Neural progenitor cell (in vitro differentiated cells): ENCODE data around the gene GLI1.

Experiments used
- EZH2 ChIP-seq: fragments of 200-600 bp; sonication (generic); IDR thresholded peaks from 2 replicates; pipeline ENCODE4 v1.6.1; 2017; ENCODE audit warnings: antibody characterized with exemption, mild to moderate bottlenecking, moderate library complexity
- EZH2phosphoT487 ChIP-seq: fragments of 200-600 bp; sonication (generic); IDR thresholded peaks from 2 replicates; pipeline ENCODE4 v1.6.1; 2017; ENCODE audit warnings: antibody characterized with exemption
- TF ChIP-seq, protein P1 (sequence below): fragments of 200-600 bp; sonication (generic); IDR thresholded peaks from 2 replicates; pipeline ENCODE4 v1.5.1; 2017; ENCODE audit warnings: antibody characterized with exemption, mild to moderate bottlenecking

DNA sequence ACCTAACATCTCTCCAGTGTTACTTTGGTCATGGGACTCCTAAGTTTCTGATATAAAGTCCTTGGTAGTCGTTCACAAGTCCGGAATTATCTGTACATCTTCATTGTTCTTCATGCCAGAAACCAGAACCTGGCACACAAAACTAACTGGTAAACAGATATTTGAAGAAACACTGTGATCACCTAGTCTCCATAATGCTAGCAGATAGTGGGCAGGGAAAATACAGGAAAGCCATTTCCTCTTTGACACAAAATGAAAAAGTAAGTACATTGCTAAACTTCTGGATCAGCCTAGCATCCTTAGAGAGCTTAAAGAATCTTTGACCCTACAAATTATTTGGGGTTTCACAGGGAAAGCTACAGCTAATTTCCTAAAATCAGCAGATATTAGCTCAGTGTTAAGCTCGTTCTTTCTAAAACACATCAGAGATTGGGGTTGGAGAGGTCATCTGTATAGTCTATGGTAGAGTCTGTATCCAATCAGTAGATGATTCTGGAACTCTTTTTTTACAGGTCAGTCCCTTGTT lies 55.9 kb downstream of the GLI1 start:
- TF ChIP-seq EZH2 (no peak), EZH2phosphoT487 (no peak)
- TF ChIP-seq, protein P1, sequence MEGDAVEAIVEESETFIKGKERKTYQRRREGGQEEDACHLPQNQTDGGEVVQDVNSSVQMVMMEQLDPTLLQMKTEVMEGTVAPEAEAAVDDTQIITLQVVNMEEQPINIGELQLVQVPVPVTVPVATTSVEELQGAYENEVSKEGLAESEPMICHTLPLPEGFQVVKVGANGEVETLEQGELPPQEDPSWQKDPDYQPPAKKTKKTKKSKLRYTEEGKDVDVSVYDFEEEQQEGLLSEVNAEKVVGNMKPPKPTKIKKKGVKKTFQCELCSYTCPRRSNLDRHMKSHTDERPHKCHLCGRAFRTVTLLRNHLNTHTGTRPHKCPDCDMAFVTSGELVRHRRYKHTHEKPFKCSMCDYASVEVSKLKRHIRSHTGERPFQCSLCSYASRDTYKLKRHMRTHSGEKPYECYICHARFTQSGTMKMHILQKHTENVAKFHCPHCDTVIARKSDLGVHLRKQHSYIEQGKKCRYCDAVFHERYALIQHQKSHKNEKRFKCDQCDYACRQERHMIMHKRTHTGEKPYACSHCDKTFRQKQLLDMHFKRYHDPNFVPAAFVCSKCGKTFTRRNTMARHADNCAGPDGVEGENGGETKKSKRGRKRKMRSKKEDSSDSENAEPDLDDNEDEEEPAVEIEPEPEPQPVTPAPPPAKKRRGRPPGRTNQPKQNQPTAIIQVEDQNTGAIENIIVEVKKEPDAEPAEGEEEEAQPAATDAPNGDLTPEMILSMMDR: no peak
